Occipital lobe (tissue), 2 donors: ENCODE results near the gene FAM24A. TPM values are rescaled to one million over a fixed set of nuclear protein-coding genes. Genes with fewer than 3 reads are reported as not detected.
"Not testable (repeated sequence)": the region's sequence is repeated elsewhere in the genome, so short reads cannot be mapped to it uniquely, and the experiment has no call there.

ENCODE experiments used
- DNase-seq: peaks from one replicate; lab custom pipeline; 2025; lab: John Stamatoyannopoulos, UW
- total RNA-seq: library from RNA; depleted of rRNA; stranded (reverse); fragments of >200 nt; gene quantifications from one replicate; pipeline ENCODE4 v1.2.3, GENCODE V29; 2014

Gene FAM24A
- total RNA-seq: not detected

- DNase-seq: no peak
Observed at GRCh38 chr10:122910310-122910709, at the start of gene FAM24A. FAM24A (plus strand) TSS chr10:122910610; CDS start chr10:122911635, 1,025 bp downstream.

- no peak for DNase-seq
Observed at GRCh38 chr10:122861711-122862161, 48.7 kb upstream of the FAM24A start.

- no peak for DNase-seq
Observed at GRCh38 chr10:122863216-122864193, 46.9 kb upstream of the FAM24A start.

- DNase-seq: no peak
Observed at GRCh38 chr10:122864194-122864592, 46.2 kb upstream of the FAM24A start.

GRCh38 chr10:122864901-122865300, 45.5 kb upstream of the FAM24A start:
- DNase-seq: no peak

GRCh38 chr10:122866757-122867482, 43.5 kb upstream of the FAM24A start:
- not testable (repeated sequence) for DNase-seq

- not testable (repeated sequence) for DNase-seq
Observed at GRCh38 chr10:122868768-122869167, 41.6 kb upstream of the FAM24A start.

GRCh38 chr10:122871947-122872346, 38.5 kb upstream of the FAM24A start:
- not testable (repeated sequence) for DNase-seq

GRCh38 chr10:122875843-122876466, 34.5 kb upstream of the FAM24A start:
- DNase-seq: no peak

- DNase-seq: no peak
Observed at GRCh38 chr10:122876467-122876855, 33.9 kb upstream of the FAM24A start.

GRCh38 chr10:122877264-122877663, 33.1 kb upstream of the FAM24A start:
- no peak for DNase-seq

- no peak for DNase-seq
Observed at GRCh38 chr10:122878799-122879338, 31.5 kb upstream of the FAM24A start.

- peak; percentile 91 for DNase-seq
Observed at GRCh38 chr10:122879339-122880273, 30.8 kb upstream of the FAM24A start, which contains the start of gene FAM24B. FAM24B (minus strand) TSS chr10:122879581; CDS start chr10:122850515, 29,066 bp downstream.

GRCh38 chr10:122882766-122883165, 27.6 kb upstream of the FAM24A start:
- no peak for DNase-seq

- no peak for DNase-seq
Observed at GRCh38 chr10:122884166-122884565, 26.2 kb upstream of the FAM24A start.

- no peak for DNase-seq
Observed at GRCh38 chr10:122894261-122894944, 16.0 kb upstream of the FAM24A start.

GRCh38 chr10:122903861-122904260, 6.5 kb upstream of the FAM24A start:
- not testable (repeated sequence) for DNase-seq

- DNase-seq: no peak
Observed at GRCh38 chr10:122911889-122912484, 1.6 kb downstream of the FAM24A start.

GRCh38 chr10:122915700-122916099, 5.3 kb downstream of the FAM24A start:
- no peak for DNase-seq
